Placental pericyte (primary cell): ENCODE data around the gene TTC28. TPM values are rescaled to one million over a fixed set of nuclear protein-coding genes. Genes with fewer than 3 reads are reported as not detected.

ENCODE experiments used
- small RNA-seq: library from RNA; depleted of rRNA; stranded (forward); fragments of <200 nt; gene quantifications from one replicate; pipeline ENCODE3, GENCODE V24; 2012; ENCODE audit warnings: low replicate concordance
- total RNA-seq: library from RNA; depleted of rRNA; stranded (reverse); fragments of >200 nt; gene quantifications from 2 replicates; pipeline ENCODE4 v1.2.3, GENCODE V29; 2012

The TTC28 gene
- 21.5 and 29.3 TPM in 2 replicates for total RNA-seq

GRCh38 chr22:28679611-28680287 is at the start of gene TTC28:
Gene TTC28 (minus strand): TSS chr22:28679840. CDS start chr22:28679723, 117 bp downstream.

Small RNA genes within 50 kb of the gene (small RNA-seq; reads per million reads assigned to genes)
- gene MIR5739 (not detected), gene RF00019 (not detected), gene RF00150 (not detected), gene RF02200 (not detected), gene RN7SL162P (not detected)

Other genes with a start within 250 kb of the TTC28 start
- 12.0 and 13.7 TPM in 2 replicates for gene CHEK2, start 62.0 kb upstream of the TTC28 start, total RNA-seq
- gene HSCB, start 62.2 kb upstream of the TTC28 start, total RNA-seq: 17.5 and 29.1 TPM in 2 replicates
- 20.1 and 27.5 TPM in 2 replicates for gene CCDC117, start 92.9 kb upstream of the TTC28 start, total RNA-seq
- 211 and 410 TPM in 2 replicates for gene XBP1, start 120.7 kb upstream of the TTC28 start, total RNA-seq
- gene ZNRF3, start 203.7 kb upstream of the TTC28 start, total RNA-seq: 3.3 and 5.6 TPM in 2 replicates